SW480 (cell line): Measurements from ENCODE around the gene RBMS2.

Source experiments
- DNase-seq: peaks from one replicate; pipeline ENCODE4 v3.0.0-alpha.2; 2016; ENCODE audit warnings: low spot score

The RBMS2 gene

GRCh38 chr12:56631790-56632700, 110.4 kb downstream of the RBMS2 start:
- peak; percentile 27 for DNase-seq

- DNase-seq = no peak
Measured at GRCh38 chr12:56632701-56633467, 111.3 kb downstream of the RBMS2 start.

- DNase-seq = no peak
Measured at GRCh38 chr12:56633468-56634241, 112.0 kb downstream of the RBMS2 start.

GRCh38 chr12:56634242-56634836, 112.7 kb downstream of the RBMS2 start:
- DNase-seq = peak; percentile 79

- DNase-seq = peak; percentile 95
Measured at GRCh38 chr12:56634837-56635791, 113.5 kb downstream of the RBMS2 start.

GRCh38 chr12:56635806-56636674, 114.4 kb downstream of the RBMS2 start:
- peak; percentile 88 for DNase-seq

- DNase-seq = peak; percentile 100
Measured at GRCh38 chr12:56636675-56637540, 115.3 kb downstream of the RBMS2 start.

GRCh38 chr12:56637621-56638020, 116.0 kb downstream of the RBMS2 start:
- no peak for DNase-seq

GRCh38 chr12:56641219-56641618, 119.6 kb downstream of the RBMS2 start:
- DNase-seq = no peak

- DNase-seq = no peak
Measured at GRCh38 chr12:56644654-56645053, 123.0 kb downstream of the RBMS2 start.

GRCh38 chr12:56645201-56645716, 123.6 kb downstream of the RBMS2 start:
- no peak for DNase-seq
